Liver (tissue), 3 donors: ENCODE measurements around the gene PPFIBP1.

Experiments used
- CTCF ChIP-seq: fragments of 150-350 bp; IDR thresholded peaks from 2 replicates; pipeline ENCODE4 v1.5.1; 2017; ENCODE audit warnings: improper control_type of control experiment, low read depth, low read length; ENCODE audit not compliant: missing input control
- EGR1 ChIP-seq, 2 donors: IDR thresholded peaks; 2 replicates each; pipeline ENCODE4 v1.6.1; 2016 to 2018; ENCODE audit warnings: antibody characterized with exemption in 2 of 2, low read depth in 2 of 2
- FOXA1 ChIP-seq: IDR thresholded peaks from 2 replicates; pipeline ENCODE4 v1.6.1; 2016; ENCODE audit warnings: antibody characterized with exemption
- HNF4G ChIP-seq: IDR thresholded peaks from 2 replicates; pipeline ENCODE4 v1.6.1; 2016; ENCODE audit warnings: antibody characterized with exemption
- JUND ChIP-seq, 2 donors: IDR thresholded peaks; 2 replicates each; pipeline ENCODE4 v1.6.1; 2016; ENCODE audit warnings: antibody characterized with exemption in 2 of 2
- MAX ChIP-seq: IDR thresholded peaks from 2 replicates; pipeline ENCODE4 v1.6.1; 2016; ENCODE audit warnings: antibody characterized with exemption
- NR2F2 ChIP-seq: IDR thresholded peaks from 2 replicates; pipeline ENCODE4 v1.6.1; 2016; ENCODE audit warnings: antibody characterized with exemption
- RAD21 ChIP-seq, 2 donors: IDR thresholded peaks; 2 replicates each; pipeline ENCODE4 v1.6.1; 2016; ENCODE audit warnings: antibody characterized with exemption in 2 of 2, mild to moderate bottlenecking in 2 of 2
- REST ChIP-seq: IDR thresholded peaks from 2 replicates; pipeline ENCODE4 v1.6.1; 2016; ENCODE audit warnings: antibody characterized with exemption, mild to moderate bottlenecking
- RXRA ChIP-seq, 2 donors: IDR thresholded peaks; 2 replicates each; pipeline ENCODE4 v1.6.1; 2017 to 2018; ENCODE audit warnings: antibody characterized with exemption in 2 of 2, mild to moderate bottlenecking in 1 of 2
- SP1 ChIP-seq: IDR thresholded peaks from 2 replicates; pipeline ENCODE4 v1.6.1; 2018; ENCODE audit warnings: antibody characterized with exemption, mild to moderate bottlenecking
- TAF1 ChIP-seq: conservative IDR thresholded peaks from 2 replicates; pipeline ENCODE4 v1.6.1; 2016; ENCODE audit warnings: antibody characterized with exemption, mild to moderate bottlenecking
- YY1 ChIP-seq: IDR thresholded peaks from 2 replicates; pipeline ENCODE4 v1.6.1; 2016; ENCODE audit warnings: antibody characterized with exemption, mild to moderate bottlenecking
- TF ChIP-seq, protein P1 (sequence below): IDR thresholded peaks from 2 replicates; pipeline ENCODE4 v1.6.1; 2016; ENCODE audit warnings: antibody characterized with exemption
- donor health status: healthy.
- donor health status: healthy.

DNA sequence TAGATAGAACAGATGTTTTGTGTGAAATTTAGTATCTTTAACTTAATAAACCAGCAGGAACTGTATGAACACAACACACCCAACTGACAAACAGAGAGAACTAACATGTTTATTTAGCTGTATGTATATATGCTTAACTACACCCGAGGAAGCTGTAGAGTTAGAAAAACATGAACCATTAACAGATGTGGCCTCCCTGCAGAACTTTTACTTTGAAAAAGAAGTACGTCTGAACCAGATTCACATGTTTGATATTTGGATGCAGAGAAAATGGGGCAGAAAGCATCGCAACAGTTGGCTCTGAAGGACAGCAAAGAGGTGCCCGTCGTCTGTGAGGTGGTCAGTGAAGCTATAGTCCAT, 172.3 kb downstream of the PPFIBP1 start, which contains the start of gene REP15:
- TF ChIP-seq CTCF, result no peak
- no peak for TF ChIP-seq REST
- no peak for TF ChIP-seq JUND (IDR thresholded peaks at IDR 0.05)
- no peak for TF ChIP-seq EGR1 (IDR thresholded peaks at IDR 0.05; ENCODE audit: low read depth in 2 of 2)
- TF ChIP-seq TAF1, result no peak
- no peak for TF ChIP-seq MAX
- no peak for TF ChIP-seq RXRA (IDR thresholded peaks at IDR 0.05)
- TF ChIP-seq YY1, result no peak
- TF ChIP-seq, protein P1, sequence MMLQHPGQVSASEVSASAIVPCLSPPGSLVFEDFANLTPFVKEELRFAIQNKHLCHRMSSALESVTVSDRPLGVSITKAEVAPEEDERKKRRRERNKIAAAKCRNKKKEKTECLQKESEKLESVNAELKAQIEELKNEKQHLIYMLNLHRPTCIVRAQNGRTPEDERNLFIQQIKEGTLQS, result no peak
- no peak for TF ChIP-seq RAD21 (IDR thresholded peaks at IDR 0.05)
- no peak for TF ChIP-seq HNF4G
- TF ChIP-seq NR2F2, result no peak
- no peak for TF ChIP-seq SP1
- no peak for TF ChIP-seq FOXA1
